OCI-LY3 (cell line): Measurements from ENCODE around the gene SLC16A9.

Source experiments
- EZH2phosphoT487 ChIP-seq: fragments of 200-600 bp; shearing (Covaris generic); IDR thresholded peaks from 2 replicates; pipeline ENCODE4 v1.6.1; 2018; ENCODE audit warnings: antibody characterized with exemption, mixed run types, low read depth
- TF ChIP-seq, protein P1 (sequence below): fragments of 200-600, 300-600 bp; sonication (generic); IDR thresholded peaks from 2 replicates; pipeline ENCODE4 v1.5.1; 2014; ENCODE audit warnings: antibody characterized with exemption, low read length, low read depth

DNA sequence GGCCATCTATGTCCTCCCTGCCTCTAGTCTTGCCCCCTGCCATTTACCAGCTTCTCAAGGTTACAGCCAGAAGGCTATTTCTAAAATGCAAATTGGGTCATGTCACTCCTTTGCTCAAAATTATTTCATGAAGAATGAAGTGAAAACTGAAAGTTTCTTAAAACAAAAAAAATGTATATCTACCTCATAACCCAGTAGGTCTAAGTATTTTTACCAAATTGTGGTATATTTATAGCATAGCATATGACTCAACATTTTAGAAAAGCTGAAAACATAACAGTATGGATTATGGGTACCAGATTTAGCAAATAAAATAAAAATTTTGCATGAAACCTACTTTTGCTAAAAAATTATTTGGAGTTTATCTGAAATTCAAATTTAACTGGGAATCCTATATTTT lies 78.4 kb downstream of the SLC16A9 start:
- TF ChIP-seq, protein P1, sequence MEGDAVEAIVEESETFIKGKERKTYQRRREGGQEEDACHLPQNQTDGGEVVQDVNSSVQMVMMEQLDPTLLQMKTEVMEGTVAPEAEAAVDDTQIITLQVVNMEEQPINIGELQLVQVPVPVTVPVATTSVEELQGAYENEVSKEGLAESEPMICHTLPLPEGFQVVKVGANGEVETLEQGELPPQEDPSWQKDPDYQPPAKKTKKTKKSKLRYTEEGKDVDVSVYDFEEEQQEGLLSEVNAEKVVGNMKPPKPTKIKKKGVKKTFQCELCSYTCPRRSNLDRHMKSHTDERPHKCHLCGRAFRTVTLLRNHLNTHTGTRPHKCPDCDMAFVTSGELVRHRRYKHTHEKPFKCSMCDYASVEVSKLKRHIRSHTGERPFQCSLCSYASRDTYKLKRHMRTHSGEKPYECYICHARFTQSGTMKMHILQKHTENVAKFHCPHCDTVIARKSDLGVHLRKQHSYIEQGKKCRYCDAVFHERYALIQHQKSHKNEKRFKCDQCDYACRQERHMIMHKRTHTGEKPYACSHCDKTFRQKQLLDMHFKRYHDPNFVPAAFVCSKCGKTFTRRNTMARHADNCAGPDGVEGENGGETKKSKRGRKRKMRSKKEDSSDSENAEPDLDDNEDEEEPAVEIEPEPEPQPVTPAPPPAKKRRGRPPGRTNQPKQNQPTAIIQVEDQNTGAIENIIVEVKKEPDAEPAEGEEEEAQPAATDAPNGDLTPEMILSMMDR, result no peak
- no peak for TF ChIP-seq EZH2phosphoT487
